IPS-NIHi11 (cell line): ENCODE data around the gene TRPV2.
"Not testable (repeated sequence)": the region's sequence is repeated elsewhere in the genome, so short reads cannot be mapped to it uniquely, and the experiment has no call there.

Source experiments
- DNase-seq: peaks from one replicate; pipeline ENCODE4 v3.0.0; 2012; ENCODE audit warnings: mixed read lengths, low spot score

Gene TRPV2

GRCh38 chr17:16435925-16436886, 20.8 kb downstream of the TRPV2 start:
- no peak for DNase-seq

- no peak for DNase-seq
Observed at GRCh38 chr17:16437083-16437482, 21.7 kb downstream of the TRPV2 start.

DNA sequence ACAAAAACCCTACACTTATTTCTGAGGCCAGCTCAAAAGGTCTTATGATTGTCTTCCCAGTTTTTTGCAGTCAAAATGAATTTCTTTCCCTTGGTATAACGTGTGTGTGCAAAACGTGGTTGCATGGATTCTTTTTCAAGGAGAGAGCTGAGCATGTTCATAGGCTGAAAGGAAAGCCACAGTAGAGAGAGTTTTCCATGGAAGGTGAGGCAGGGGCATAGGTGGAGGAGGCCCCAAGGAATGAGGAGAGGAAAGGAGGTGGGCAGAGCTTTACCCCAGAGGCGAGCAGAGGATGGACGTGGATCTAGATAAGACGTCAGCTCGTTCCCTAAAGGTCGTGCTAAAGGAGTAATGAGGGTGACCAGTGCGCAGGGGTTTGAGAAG, 22.8 kb downstream of the TRPV2 start:
- DNase-seq: no peak

DNA sequence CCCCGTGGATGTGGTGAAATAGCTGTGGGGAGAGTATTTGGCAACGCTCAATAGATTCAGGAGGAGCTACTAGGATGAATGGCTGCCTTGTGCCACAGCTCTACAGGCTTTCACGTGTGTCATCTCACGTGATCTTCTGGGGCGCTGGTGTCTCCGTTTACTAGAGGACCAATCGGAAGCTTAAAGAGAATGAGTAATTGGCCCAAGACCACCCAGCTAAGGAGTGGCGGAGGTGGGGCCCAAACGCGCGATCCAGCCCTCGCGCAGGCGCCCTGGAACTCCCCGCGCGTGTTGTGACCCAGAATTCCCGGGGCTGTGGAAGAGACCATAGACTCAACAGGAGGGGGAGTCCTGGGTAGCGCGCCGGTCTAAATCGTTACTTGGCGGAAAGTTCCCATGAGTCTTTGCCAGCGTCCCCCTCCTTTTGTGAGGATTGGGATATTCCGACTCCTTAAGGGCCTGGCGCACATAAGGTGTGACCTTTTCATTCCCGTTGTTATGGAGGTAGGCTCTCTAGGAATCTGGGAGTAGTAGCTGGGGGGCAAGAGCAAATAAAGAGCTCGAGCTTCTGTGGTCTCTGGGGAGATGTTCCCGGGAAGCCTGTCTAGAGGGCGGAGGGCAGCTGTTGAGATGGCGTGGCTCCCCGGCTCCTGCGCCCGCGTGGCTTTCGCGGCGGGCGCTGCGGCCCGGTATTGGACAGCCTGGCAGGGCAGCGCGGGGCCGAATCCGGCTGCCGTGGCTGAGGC, 23.4 kb downstream of the TRPV2 start:
- DNase-seq: peak; percentile 97

DNA sequence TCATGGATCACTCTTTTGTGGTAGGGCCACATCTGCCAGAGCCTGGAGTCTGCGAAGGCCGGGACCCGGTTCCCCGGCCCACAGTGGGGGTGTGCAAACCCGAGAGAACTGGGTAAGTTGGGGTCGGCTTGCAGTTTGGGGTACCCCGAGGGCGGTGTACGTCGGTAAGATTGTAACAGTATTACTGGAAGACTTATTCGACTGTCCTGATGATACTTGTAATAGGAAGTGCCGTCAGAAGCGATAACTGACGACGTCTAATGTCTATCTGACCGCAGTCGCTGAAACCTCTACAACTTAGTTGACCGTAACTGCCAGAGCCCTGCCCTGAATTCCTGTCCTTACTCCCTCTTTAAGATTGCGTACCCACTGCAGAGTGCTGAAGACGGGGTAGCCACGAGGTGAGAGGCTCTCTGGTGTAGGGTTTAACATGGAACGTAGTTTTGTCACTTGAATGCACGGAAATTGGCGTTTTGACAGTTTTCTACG, 24.0 kb downstream of the TRPV2 start:
- no peak for DNase-seq

DNA sequence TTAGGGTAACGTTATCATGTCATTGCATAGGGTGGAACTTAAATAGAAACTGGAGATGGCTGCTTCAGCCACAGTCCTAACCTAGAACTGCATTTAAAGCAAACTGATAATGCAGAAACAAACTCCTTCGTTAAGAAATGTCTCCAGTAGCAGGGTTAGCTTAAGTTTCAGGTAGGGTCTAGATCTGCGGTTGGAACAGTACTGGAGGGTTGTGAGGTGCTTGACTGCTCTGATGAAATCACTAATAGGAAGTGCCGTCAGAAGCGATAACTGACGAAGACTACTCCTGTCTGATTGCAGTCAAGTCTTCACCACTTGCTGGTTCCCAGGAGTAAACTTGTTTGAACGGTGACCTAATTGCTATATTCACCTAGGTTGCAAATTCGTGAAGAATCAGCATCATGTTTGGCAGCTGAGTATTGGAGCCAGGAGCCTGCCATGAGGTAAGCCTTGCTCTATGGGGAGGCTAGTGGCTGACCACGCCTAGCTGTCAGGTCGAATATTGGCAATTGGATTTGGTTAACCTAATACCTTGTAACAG, 24.5 kb downstream of the TRPV2 start:
- DNase-seq: no peak

- DNase-seq: not testable (repeated sequence)
Observed at GRCh38 chr17:16440354-16440753, 25.0 kb downstream of the TRPV2 start.

DNA sequence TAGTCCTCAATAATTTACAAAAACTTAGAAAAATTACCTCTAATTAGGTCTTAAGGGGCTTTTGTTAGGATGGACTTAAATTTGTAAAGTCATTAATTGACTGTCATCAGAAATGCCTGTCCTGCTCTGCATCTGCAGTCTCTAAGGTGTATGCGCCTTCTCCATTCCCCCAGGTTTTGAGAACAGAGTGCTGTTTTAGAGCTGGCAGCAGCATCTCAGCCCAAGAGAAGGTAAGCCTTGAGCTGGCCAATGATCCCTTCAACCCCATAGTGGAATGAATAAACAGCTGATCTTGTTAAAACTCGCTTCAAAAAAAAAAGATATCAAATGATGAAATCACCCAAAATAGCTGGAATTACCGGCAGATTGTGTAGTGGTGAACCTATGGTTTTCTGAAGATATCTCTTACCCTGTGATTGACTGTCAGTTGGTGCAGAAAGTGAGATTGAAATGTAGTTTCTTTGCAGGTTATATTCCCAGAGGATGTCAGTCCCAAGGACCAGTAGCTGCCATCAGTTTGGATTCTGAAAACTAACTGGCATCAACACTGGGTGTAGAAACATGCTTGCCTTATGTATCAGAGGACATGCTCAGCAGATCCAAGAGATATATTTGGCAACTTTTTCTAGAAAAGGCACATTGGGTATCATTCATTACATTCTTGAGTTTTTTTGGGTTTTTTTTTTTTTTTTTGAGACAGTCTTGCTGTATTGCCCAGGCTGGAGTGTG, 25.7 kb downstream of the TRPV2 start:
- no peak for DNase-seq

DNA sequence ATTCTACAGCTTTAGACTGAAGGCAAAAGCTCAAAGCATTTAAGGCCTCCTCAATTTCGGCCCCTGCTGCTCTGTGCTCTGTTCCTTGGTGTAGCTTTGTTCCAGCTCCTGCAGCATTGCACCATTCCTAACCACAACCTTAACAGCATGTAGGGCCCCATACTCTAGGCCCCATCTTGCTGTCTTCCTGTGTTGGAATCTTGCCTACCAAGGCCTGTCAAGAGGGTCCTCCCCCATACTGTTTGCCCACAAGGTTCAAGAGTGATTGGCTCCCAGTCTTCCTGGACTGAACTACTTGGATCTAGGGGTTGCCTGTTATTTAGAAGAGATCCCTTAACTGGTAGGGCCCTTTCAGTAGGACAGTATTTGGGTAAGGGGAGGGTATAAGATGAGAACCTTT, 26.8 kb downstream of the TRPV2 start:
- no peak for DNase-seq

- DNase-seq: no peak
Observed at GRCh38 chr17:16442594-16443510, 27.5 kb downstream of the TRPV2 start.

- DNase-seq: no peak
Observed at GRCh38 chr17:16443511-16444257, 28.3 kb downstream of the TRPV2 start.

- DNase-seq: no peak
Observed at GRCh38 chr17:16444258-16444886, 29.0 kb downstream of the TRPV2 start.

GRCh38 chr17:16446338-16446983, 31.1 kb downstream of the TRPV2 start:
- DNase-seq: peak; percentile 40

- no peak for DNase-seq
Observed at GRCh38 chr17:16447676-16448075, 32.3 kb downstream of the TRPV2 start.

GRCh38 chr17:16448490-16448889, 33.1 kb downstream of the TRPV2 start:
- no peak for DNase-seq

DNA sequence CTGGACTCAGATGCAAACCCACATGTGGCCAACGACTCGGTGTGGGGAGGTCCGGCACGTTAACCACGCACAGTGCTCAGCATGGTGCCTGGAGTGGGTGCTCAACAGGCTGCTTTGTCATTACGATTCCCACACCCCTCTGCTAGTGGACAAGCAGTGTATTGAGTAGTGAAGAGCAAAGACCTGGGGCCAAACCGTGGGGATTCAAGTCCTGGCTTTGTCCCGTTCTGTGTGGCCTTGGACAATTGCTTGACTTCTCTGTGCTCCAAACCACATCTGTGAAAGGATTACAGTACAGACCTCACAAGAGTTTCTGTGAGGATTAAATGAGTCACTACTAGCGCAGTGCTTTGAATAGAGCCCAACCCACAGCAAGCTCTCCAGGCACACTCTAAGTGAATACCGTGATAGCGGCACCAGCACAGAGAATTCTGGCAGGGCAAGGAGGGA, 33.8 kb downstream of the TRPV2 start:
- DNase-seq: no peak

- DNase-seq: no peak
Observed at GRCh38 chr17:16450028-16450427, 34.7 kb downstream of the TRPV2 start.

- DNase-seq: not testable (repeated sequence)
Observed at GRCh38 chr17:16452268-16452667, 36.9 kb downstream of the TRPV2 start.

GRCh38 chr17:16453493-16453851, 38.1 kb downstream of the TRPV2 start:
- no peak for DNase-seq
